Tongue (tissue), 2 donors: ENCODE data around the gene WDR41. TPM values are rescaled to one million over a fixed set of nuclear protein-coding genes. Genes with fewer than 3 reads are reported as not detected.
"Not testable (repeated sequence)": the region's sequence is repeated elsewhere in the genome, so short reads cannot be mapped to it uniquely, and the experiment has no call there.

Experiments
- DNase-seq: peaks from one replicate; pipeline ENCODE4 v3.0.0-alpha.2; 2015
- total RNA-seq: library from RNA; depleted of rRNA; stranded (reverse); fragments of >200 nt; gene quantifications from one replicate; pipeline ENCODE4 v1.2.3, GENCODE V29; 2014

Gene WDR41
- total RNA-seq, result 76.3 TPM

DNA sequence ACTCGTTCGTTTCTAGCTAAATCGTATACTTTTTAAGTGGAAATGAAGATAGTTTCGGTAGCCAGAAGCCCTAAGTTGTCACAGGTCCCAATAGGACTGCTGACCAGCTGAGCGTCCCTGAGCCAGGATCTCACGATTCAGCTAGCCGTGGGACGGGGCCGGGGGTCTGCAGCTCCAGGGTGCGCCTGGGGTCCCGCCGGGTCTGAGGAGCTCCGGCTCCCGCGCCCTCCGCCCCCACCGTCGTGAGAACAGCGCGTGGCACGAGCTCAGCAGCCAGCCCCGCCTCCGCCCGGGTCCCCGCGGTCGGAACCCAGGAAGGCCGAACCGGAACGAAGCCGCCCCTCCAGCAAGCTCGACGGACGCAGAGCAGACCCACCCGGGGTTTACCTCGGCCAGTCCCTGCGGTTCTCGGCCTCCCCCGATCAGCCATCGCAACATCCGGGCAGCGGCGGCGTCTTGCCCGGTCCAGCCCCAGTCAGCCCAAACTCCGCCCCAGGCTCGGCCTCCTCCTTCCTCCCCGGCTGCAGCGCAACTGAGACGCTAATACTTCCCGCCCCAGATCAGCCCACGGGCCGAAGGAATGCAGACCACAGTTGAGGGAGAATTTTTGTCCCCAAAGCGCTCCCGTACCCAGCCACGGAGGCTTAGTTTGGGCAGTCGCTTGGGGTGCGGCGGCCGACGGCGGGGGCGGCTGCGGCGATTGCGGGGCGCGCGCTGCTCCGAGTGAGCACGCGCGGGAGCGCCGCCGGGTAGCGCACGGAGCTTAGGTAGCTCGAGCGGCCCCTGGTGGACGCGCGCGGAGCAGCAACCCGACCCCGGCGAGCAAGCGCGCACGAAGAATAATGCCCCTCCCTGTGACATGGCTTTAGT lies at the start of gene WDR41:
Gene WDR41, minus strand, starts transcription at position 534 of the 870 bp plus-strand sequence. Its CDS starts 96 bp downstream, at position 438.
- DNase-seq, result peak; percentile 98

- DNase-seq, result no peak
Measured at GRCh38 chr5:77531297-77531696, 39.2 kb upstream of the WDR41 start.

GRCh38 chr5:77518304-77518703 lies 26.2 kb upstream of the WDR41 start:
- DNase-seq, result peak; percentile 9

- no peak for DNase-seq
Measured at GRCh38 chr5:77514457-77514856, 22.3 kb upstream of the WDR41 start.

- DNase-seq, result no peak
Measured at GRCh38 chr5:77513321-77513720, 21.2 kb upstream of the WDR41 start.

DNA sequence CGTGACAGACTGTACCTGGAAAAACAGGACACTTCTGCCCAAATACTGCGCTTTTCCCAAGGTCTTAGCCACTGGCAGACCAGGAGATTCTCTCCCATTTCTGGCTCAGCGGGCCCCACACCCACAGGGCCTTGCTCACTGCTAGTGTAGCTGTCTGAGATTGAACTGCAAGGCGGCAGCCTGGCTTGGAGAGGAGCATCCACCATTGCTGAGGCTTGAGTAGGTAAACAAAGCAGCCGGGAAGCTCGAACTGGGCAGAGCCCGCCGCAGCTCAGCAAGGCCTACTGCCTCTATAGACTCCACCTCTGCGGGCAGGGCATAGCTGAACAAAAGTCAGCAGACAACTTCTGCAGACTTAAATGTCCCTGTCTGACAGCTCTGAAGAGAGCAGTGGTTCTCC lies 9.0 kb upstream of the WDR41 start:
- DNase-seq, result not testable (repeated sequence)

DNA sequence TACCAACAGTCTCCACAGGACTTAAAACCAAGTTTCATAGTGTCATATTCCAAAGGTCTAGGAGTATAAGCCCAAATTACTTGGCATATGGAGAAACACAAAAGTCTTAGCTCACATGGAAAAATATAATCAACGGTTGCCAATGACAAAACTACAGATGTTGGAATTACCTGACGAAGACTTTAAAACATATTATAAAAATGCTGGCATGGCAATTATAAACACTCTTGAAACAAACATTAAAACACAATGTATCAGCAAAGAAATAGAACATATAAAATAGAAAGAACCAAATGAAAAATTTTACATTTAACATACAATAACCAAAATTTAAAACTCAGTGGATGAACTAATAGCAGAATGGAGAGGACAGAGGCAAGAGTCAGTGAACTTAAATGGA lies 7.9 kb upstream of the WDR41 start:
- DNase-seq, result no peak

DNA sequence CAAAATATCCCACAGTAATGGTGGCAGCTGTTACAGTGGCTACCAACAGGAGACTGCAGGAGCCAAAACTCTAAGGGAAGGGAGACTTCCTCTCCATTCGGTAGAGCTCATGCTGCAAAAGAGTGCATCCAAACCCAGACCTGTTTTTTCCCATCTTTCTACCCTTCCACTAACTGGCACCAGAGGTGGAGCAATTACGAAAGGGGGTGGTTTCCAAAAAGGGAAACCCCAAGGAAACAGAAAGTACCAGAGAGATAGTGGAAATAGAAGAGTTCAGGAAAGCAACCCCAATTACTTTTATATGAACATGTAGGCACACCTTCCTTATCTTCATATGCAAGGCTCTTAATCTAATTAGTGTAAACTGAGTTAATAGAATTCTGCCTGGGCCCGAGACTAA lies 7.3 kb upstream of the WDR41 start:
- no peak for DNase-seq

GRCh38 chr5:77498952-77499351 lies 6.8 kb upstream of the WDR41 start:
- DNase-seq, result no peak

- no peak for DNase-seq
Measured at GRCh38 chr5:77494935-77495334, 2.8 kb upstream of the WDR41 start.

DNA sequence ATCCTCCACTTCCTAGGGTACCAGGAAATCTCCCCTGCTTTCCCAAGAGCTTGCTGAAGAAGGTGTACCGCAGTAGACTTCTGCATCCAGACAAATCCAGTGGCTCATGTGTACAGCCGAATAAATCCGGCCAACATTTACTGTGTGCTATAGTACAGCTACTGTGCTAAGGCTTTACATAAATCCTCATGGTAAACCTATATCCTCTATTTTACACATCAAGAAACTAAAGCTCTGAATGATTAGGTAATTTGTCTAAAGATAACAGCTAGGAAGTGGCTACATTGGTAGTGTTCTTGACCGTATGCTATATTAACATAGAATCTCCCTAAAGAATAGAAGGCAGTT lies 511 bp upstream of the WDR41 start:
- DNase-seq, result no peak

DNA sequence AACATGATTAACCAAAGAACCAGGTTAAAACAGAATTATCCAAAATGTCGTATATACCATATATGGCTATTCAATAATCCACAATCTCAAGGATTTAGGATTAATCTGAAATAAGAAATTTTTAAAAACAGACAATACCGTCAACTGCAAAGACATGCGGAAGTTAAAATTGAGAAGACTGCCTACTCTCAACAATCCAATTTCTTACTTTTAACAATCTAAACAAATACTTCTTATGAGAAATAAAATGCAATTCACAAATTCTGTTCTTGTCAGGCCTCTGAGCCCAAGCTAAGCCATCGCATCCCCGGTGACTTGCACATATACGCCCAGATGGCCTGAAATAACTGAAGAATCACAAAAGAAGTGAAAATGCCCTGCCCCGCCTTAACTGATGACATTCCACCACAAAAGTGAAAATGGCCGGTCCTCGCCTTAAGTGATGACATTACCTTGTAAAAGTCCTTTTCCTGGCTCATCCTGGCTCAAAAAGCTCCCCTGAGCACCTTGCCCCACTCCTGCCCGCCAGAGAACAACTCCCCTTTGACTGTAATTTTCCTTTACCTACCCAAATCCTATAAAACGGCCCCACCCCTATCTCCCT lies 1.3 kb downstream of the WDR41 start:
- DNase-seq, result peak; percentile 12

GRCh38 chr5:77486344-77486962 lies 5.7 kb downstream of the WDR41 start:
- DNase-seq, result no peak

- DNase-seq, result no peak
Measured at GRCh38 chr5:77483682-77484081, 8.4 kb downstream of the WDR41 start.

DNA sequence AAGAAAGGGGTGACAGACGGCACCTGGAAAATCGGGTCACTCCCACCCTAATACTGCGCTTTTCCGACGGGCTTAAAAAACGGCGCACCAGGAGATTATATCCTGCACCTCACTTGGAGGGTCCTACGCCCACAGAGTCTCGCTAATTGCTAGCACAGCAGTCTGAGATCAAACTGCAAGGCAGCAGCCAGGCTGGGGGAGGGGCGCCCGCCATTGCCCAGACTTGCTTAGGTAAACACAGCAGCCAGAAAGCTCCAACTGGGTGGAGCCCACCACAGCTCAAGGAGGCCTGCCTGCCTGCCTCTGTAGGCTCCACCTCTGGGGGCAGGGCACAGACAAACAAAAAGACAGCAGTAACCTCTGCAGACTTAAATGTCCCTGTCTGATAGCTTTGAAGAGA lies 17.1 kb downstream of the WDR41 start:
- DNase-seq, result not testable (repeated sequence)

DNA sequence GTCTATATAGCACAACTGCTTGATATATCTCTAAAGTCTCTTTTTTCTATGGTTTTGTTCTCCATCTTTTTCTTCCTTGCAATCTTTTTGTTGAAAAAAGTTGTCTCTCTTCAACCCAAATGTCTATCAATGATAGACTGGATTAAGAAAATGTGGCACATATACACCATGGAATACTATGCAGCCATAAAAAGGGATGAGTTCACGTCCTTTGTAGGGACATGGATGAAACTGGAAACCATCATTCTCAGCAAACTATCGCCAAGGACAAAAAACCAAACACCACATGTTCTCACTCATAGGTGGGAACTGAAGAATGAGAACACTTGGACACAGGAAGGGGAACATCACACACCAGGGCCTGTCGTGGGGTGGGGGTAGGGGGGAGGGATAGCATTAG lies 23.2 kb downstream of the WDR41 start:
- DNase-seq, result not testable (repeated sequence)

GRCh38 chr5:77463905-77464304 lies 28.2 kb downstream of the WDR41 start:
- DNase-seq, result no peak

GRCh38 chr5:77461287-77461686 lies 30.8 kb downstream of the WDR41 start:
- DNase-seq, result no peak

DNA sequence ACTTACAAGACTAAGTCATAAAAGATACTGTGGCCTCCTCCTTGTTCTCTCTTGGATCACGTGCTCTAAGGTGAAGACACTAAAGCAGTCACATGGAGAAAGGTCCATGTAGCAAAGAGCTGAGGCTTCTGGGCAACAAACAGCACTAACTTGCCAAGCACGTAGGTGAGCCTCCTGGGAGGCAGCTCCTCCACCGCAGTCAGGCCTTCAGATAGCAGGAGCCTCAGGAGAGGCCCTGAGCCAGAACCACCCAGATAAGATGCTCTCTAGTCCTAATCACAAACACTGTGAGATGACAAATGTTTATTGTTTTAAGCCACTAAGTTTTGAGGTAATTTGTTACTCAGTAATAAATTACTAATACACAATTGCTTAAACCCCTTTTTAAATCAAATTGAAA lies 38.0 kb downstream of the WDR41 start:
- DNase-seq, result no peak

DNA sequence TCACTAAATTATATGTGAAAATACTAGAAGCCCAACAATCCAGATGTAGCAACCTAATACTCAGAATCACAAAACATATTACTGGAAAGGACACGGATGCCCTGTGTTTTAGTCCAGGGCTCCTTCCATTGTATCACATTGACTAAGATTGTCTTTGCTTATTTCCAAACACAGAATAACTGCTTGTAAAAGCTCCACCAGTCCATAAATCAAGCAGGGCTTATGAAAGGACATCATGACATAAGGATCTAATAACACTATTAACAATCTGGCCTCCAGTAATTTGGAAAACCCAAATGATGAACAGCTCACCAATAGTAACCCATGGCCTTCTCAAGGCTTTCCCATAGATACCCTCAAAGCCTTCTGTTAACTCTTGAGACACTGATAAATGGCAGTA lies 39.8 kb downstream of the WDR41 start:
- no peak for DNase-seq

DNA sequence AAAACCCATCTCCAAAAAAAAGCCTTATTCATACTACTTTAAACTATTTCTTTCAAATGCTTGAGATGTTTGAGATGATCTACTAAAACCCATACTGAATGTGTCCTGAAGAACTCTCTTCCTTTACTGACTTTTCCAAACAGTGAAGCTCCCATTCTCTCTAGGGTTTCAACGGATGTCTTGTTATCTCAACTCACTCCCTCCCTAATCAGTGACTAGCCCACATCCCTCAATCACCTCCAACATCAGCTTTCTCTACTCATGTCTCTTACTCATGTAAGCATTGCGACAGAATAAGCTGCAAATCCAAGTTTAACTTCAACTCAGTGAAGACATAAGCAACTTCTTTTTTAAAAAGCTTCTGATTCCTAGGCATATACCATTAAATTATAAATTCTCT lies 42.1 kb downstream of the WDR41 start:
- no peak for DNase-seq

- no peak for DNase-seq
Measured at GRCh38 chr5:77449277-77449676, 42.8 kb downstream of the WDR41 start.

- DNase-seq, result no peak
Measured at GRCh38 chr5:77448831-77449230, 43.3 kb downstream of the WDR41 start.

DNA sequence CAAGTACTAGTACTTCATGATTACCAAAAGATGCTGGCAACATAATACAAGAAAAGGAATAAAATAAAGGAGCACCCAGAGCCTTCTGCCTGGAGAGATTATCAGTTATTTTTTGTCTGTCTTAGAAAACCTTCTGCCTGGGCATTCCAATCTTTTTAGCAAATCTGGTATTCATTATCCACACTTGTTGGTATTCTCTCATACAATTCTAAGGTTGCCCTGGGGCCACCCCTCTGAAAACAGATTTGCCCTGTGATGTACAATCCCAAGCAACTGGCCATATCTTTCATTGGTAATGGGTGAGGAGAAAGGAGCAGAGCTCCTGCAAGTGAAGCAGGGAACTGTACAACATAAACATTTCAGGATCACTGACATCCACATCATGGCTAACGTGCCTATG lies 47.8 kb downstream of the WDR41 start:
- DNase-seq, result no peak
